ENCODE results near the gene CALHM2.
"Not testable (repeated sequence)": the region's sequence is repeated elsewhere in the genome, so short reads cannot be mapped to it uniquely, and the experiment has no call there.

CALHM2 gene

GRCh38 chr10:103449208-103450144, 2.7 kb downstream of the CALHM2 start:
- no peak for DNase-seq

GRCh38 chr10:103448746-103449145, 3.4 kb downstream of the CALHM2 start:
- no peak for DNase-seq

DNA sequence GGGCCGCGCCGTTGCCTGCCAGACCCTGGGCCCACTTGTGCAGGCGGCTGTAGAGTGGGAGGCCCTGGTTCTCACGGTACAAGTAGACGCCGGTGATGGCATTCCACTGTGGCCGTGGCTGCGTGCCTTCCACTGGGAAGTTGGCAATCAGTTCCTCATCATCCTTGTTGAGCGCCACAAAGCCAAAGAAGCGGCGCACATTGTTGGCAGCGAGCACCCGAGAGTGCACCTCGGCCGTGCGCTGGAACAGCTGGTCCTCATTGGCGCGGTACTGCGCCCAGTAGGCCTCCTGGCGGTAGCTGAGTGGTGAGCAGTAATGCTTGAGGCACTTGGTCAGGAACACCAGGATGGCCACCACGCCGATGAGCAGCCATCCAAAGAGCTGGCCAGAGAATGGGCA, 5.0 kb downstream of the CALHM2 start:
- no peak for DNase-seq

DNA sequence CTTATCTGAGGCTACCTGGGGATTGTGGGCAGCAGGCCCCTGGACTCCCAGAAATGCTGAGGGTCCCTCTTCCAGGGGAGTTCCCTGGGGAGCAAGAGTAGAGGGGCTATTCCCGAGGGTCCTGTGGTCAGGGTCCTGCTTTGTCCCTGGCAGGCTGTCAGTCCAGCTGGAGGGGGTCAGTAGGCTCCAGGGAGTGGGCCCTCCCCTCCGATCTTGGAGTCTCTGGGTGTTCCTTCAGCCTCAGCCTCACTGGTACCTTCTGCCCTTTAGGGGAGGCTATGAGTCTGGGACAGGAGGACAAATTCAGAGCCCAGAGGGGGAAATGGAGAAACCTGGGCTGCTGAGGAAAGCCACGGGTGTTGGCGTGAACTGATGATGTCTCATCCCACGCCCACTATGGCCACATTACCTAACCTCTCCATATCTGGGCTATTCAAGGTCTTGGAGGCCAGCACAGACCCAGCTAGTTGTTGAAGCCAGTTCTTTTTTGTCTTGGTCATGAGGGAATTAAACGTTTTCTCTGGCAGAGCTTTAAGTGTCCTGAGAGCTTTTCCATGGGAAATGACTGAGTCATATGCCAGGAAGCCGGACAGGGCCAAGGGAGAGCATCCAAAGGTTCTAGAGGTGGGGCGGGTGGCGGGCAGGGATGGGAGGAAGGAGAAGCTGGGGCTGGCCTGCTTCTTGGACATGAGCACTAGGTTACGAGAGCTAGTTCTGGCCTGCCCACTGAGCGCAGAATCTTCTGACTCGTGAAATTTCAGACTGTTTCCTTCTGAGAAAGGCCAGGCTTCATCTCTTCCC, 6.2 kb downstream of the CALHM2 start:
- DNase-seq = no peak

GRCh38 chr10:103445366-103445765, 6.8 kb downstream of the CALHM2 start:
- DNase-seq = no peak

- DNase-seq = no peak
Measured at GRCh38 chr10:103444478-103444877, 7.7 kb downstream of the CALHM2 start.

DNA sequence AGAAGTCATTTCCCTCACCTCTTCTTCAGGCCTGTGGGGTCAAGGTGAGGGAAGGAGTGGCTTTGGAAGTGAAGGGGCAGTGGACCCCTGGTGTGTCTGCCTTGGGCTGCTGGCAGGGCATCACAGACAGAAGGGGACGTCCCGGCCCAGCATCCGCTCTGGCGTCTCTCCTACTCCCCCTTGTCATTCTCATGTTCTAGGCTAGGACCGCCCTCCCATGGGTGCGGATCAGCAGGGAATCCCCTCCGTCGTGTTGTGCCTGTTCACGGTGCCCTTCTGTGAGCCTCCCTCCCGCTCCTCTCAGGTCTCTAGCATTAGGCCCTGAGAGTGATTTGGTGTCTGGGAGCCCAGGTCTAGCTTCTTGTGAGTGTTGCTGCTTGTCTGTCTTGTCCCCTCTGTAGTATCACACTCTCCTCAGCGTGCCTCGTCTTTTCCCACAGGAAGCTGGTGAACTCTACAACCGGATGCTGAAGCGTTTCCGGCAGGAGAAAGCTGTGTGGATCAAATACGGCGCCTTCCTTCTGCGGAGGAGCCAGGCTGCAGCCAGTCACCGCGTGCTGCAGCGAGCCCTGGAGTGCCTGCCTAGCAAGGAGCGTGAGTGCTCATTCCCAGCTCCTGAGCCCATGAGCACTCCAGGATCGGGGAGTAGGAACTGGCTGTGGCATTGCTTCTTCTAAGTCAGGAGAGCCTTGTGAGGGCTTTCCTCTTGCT, 8.5 kb downstream of the CALHM2 start:
- no peak for DNase-seq

GRCh38 chr10:103442031-103442461, 10.1 kb downstream of the CALHM2 start:
- DNase-seq = no peak

- no peak for DNase-seq
Measured at GRCh38 chr10:103441611-103442010, 10.6 kb downstream of the CALHM2 start.

DNA sequence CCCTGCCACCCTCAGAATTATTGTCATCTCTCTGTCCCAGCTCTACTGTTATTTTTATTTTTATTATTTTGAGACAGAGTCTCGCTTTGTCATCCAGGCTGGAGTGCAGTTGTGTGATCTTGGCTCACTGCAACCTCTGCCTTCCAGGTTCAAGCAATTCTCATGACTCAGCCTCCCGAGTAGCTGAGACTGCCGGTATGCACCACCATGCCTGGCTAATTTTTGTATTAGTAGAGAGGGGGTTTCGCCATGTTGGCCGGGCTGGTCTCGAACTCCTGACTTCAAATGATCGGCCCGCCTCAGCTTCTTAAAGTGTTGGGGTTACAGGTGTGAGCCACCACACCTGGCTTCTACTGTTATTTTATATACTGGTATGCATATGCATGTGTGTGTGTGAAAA, 11.0 kb downstream of the CALHM2 start:
- DNase-seq = no peak

- DNase-seq = no peak
Measured at GRCh38 chr10:103440416-103440815, 11.8 kb downstream of the CALHM2 start.

- no peak for DNase-seq
Measured at GRCh38 chr10:103439776-103440175, 12.4 kb downstream of the CALHM2 start.

DNA sequence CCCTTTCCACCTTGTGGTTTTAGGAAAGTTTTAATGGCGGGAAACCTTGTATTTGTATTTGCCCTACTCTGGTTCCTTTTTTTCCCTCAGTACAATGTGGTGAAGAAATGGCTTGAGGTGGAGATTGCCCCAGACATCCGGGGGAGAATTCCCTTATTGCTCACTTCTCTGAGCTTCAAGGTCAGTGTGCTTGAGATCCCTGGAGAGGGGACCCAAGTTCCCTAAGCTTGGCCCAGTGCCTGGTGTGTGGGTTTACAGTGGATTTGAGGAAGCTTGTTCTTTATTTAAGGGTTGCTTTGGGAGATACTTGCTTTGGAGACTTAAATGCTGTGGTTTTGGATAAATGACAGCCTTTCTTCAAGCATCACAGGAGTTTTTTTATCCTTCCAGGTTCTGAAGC, 18.3 kb downstream of the CALHM2 start:
- no peak for DNase-seq

DNA sequence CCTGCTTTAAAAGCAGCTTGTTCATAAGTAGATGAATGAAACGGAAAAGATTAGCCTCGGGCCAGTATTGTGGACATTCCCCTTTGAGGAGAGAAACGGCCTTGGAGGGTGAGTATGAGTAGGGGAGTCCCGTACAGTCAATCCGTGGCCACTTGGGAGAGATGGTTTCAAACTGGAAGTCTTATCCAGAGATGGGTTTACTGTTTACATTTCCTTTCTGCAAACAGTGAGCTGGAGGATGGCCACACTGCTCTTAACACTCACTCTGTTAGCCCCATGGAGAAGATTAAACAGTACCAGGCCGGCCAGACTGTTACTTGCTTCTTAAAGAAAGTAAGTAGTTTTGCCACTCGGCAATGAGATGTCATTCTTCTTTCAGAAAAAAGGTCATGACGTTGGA, 20.3 kb downstream of the CALHM2 start:
- DNase-seq = no peak

- DNase-seq = no peak
Measured at GRCh38 chr10:103429647-103430046, 22.5 kb downstream of the CALHM2 start.

DNA sequence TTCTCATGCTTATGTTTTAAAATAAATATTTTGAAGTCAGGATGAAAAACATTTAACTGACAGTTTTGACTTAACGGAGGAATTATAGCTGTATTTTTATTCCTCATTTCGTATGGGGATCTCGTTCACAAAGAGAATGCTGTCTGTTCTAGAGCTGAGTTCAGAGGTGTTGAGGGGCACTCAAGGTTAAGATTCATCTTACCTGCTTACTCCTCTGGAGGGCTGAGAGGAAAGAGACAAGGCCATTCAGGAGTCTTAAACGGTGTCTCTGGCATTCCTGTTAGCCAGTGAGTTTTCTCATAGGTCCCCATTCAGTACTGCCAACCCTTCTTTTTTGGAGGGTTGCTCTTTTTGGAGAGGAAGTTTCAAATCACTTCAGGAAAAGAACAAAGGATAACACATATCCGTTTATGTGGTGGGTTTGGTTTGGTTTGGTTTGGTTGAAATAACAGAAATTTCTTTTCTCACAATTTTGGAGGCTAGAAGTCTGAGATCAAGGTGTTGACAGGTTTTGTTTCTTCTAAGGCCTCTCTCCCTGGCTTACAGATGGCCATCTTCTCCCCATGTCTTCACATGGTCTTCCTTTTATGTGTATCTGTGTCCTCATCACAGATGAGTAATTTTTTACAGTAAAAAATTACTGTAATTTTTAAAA, 23.1 kb downstream of the CALHM2 start:
- no peak for DNase-seq

DNA sequence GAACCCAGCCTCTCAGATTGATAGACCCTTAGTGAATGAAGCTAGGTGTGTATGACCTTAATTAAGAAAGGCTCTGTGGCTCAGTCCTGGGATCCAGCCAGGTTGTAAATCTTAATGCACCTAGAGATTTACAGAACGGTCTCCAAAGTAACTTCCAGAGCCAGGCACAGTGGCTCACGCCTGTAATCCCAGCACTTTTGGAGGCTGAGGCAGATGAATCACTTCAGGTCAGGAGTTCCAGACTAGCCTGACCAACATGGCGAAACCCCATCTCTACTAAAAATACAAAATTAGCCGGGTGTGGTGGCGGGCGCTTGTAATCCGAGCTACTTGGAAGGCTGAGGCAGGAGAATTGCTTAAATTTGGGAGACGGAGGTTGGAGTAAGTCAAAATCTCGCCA, 24.3 kb downstream of the CALHM2 start:
- DNase-seq = no peak

DNA sequence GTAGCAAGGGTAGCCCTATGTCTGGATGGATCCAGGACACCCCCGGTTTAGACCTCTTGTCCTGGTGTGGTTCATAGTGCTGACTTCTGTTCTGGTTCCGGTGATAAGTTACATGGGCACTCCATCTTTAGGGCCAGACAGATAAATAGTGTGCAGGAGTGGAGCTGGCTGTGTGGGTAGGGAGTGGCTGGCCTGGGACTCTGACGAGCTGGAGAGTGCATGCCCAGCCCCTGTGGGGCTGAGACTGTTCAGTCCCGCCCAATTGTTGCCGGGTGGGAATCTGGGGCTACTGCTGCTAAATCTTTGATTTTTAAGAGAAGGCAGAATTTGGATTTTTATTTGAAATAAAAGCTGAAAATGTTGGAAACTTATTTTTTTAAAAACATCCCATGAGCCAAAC, 28.4 kb downstream of the CALHM2 start:
- DNase-seq = no peak

DNA sequence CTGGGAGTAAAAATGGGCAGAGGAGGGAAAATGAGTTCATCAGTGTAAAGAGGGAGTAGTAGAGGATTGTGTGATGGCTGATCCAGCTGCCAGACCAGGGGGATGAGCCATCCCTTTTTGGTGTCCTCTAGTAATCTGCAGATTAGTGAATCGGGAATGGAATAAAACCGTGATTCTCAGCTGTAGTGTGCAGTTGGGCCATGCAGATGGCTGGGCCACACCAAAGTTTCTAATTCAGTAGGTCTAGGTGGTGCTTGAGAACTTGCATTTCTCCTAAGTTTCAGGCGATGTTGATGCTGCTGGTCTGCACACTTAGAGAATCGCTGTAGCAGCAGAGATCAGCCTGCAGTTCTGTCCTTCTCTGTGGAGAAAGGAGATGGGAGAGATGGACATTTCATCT, 33.1 kb downstream of the CALHM2 start:
- DNase-seq = no peak

DNA sequence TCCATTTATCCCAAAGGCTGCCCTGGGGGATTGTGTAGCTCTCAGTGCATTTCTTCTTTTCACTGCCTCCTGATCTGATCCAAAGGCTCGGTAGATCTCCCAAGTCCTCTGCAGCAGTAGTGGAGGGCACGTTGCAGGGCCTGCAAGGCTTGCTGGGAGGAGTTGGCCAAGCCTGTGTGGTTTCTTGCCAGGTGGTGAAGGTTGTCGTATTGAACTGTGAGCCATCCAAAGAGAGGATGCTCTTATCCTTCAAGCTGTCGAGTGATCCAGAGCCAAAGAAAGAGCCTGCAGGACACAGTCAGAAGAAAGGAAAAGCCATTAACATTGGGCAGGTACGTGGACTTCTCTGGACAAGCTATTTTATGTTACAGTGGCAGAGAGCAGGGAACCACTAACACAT, 34.6 kb downstream of the CALHM2 start:
- no peak for DNase-seq

GRCh38 chr10:103417148-103417469, 35.1 kb downstream of the CALHM2 start:
- not testable (repeated sequence) for DNase-seq

GRCh38 chr10:103416436-103417147, 35.6 kb downstream of the CALHM2 start:
- no peak for DNase-seq
